Measurements from ENCODE around the gene NCEH1. TPM values are rescaled to one million over a fixed set of nuclear protein-coding genes. Genes with fewer than 3 reads are reported as not detected.
"Not testable (repeated sequence)": the region's sequence is repeated elsewhere in the genome, so short reads cannot be mapped to it uniquely, and the experiment has no call there.

The NCEH1 gene
- total and polyA plus RNA-seq, 2 of the 13 experiments (the other 11 are each of a cell fraction or from before 2014, with no cell fraction given): 12.9 to 21.4 TPM

DNA sequence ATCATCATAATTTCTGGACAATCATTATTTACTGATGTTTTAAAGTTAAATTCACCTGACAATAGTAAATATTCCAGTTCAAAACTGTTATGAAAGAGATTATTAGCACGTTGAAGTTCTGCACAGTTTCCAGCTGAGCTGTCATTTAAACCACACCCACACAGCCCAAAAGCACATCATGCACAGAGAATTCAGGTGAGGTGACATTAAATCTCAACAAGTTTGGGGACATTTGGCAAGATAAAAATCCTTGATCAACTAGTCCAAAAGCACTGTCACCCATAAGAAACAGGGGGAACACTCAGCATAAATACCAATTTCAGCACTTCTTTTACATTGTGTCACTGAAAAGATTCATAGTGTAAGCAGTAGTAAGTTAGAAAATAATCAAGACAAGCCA is 6.9 kb downstream of the NCEH1 start:
- ChIA-PET CTCF (ENCODE audit: low intra/inter-chr PET ratio, low total read pairs) (no interaction called here), POLR2A (no interaction called here)
- no TSS peak for BruUV-seq (replicated peaks)
- FAIRE-seq (no peak), DNase-seq (ENCODE audit: low spot score) (no peak), ATAC-seq (no peak)
- Histone ChIP-seq H4K20me1 (ENCODE audit: insufficient read depth, low read length) (no peaks in the 10 kb centered on the region), H3K27ac (ENCODE audit: extremely low read length, insufficient read depth, low read length) (no peak overlapping the region), H3K27me3 (ENCODE audit: control insufficient read depth in 1 of 2, insufficient read depth in 2 of 2, low read length in 2 of 2) (no peaks in the 10 kb centered on the region), H2AFZ (ENCODE audit: low read length) (no peak overlapping the region), H3K79me2 (ENCODE audit: insufficient read depth, low read length) (peaks cover 77% of the 10 kb centered on the region), H3K9ac (ENCODE audit: insufficient read depth, low read depth, low read length) (no peak overlapping the region), H3K4me3 (replicated peaks in 1 of 3; ENCODE audit: insufficient read depth in 1 of 3, low read depth in 2 of 3, low read length in 3 of 3) (no peak overlapping the region), H3K4me2 (ENCODE audit: low read depth, low read length) (no peak overlapping the region), H3K4me1 (ENCODE audit: insufficient read depth, low read length) (peaks cover 90% of the 10 kb centered on the region), H3K36me3 (replicated peaks in 1 of 2; ENCODE audit: control insufficient read depth in 1 of 2, insufficient read depth in 2 of 2, low read length in 2 of 2) (no peaks in the 10 kb centered on the region; a peak in 2 of 5 replicates), H3K9me3 (ENCODE audit: low read length) (no peaks in the 10 kb centered on the region)
- 12% methylated on average over 1 of the region's 1 CpG for WGBS (ENCODE audit: low lambda C conversion rate)
- in situ Hi-C loops (cut with HindIII; ENCODE audit: extremely low pct_ligation_motif_present, low pct_unique_long_range_greater_than_20kb) (no loop called here), intact Hi-C loops (cut with micrococcal nuclease; ENCODE audit: unreplicated experiment) (no loop called here)
- TF ChIP-seq ARHGAP35 (CRISPR knock-in tag; IDR thresholded peaks at IDR 0.05; ENCODE audit: borderline replicate concordance) (no peak), GATA4 (IDR thresholded peaks at IDR 0.05; ENCODE audit: borderline replicate concordance, low read depth) (no peak), PCBP2 (optimal IDR thresholded peaks at IDR 0.05; ENCODE audit: low read depth, low read length, poor library complexity, severe bottlenecking) (no peak), ZNF768 (CRISPR knock-in tag; IDR thresholded peaks at IDR 0.05) (no peak), SNAI1 (CRISPR knock-in tag; IDR thresholded peaks at IDR 0.05; ENCODE audit: borderline replicate concordance) (no peak), NFE2 (CRISPR knock-in tag; IDR thresholded peaks at IDR 0.05) (no peak), ZFP36L1 (CRISPR knock-in tag; IDR thresholded peaks at IDR 0.05) (no peak)
- TF ChIP-seq, protein P1, sequence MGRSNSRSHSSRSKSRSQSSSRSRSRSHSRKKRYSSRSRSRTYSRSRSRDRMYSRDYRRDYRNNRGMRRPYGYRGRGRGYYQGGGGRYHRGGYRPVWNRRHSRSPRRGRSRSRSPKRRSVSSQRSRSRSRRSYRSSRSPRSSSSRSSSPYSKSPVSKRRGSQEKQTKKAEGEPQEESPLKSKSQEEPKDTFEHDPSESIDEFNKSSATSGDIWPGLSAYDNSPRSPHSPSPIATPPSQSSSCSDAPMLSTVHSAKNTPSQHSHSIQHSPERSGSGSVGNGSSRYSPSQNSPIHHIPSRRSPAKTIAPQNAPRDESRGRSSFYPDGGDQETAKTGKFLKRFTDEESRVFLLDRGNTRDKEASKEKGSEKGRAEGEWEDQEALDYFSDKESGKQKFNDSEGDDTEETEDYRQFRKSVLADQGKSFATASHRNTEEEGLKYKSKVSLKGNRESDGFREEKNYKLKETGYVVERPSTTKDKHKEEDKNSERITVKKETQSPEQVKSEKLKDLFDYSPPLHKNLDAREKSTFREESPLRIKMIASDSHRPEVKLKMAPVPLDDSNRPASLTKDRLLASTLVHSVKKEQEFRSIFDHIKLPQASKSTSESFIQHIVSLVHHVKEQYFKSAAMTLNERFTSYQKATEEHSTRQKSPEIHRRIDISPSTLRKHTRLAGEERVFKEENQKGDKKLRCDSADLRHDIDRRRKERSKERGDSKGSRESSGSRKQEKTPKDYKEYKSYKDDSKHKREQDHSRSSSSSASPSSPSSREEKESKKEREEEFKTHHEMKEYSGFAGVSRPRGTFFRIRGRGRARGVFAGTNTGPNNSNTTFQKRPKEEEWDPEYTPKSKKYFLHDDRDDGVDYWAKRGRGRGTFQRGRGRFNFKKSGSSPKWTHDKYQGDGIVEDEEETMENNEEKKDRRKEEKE (IDR thresholded peaks at IDR 0.05): no peak
- TF ChIP-seq, protein P2, sequence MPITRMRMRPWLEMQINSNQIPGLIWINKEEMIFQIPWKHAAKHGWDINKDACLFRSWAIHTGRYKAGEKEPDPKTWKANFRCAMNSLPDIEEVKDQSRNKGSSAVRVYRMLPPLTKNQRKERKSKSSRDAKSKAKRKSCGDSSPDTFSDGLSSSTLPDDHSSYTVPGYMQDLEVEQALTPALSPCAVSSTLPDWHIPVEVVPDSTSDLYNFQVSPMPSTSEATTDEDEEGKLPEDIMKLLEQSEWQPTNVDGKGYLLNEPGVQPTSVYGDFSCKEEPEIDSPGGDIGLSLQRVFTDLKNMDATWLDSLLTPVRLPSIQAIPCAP (CRISPR knock-in tag; IDR thresholded peaks at IDR 0.05; ENCODE audit: low read depth): no peak

- ATAC-seq; H3K9me3 ChIP-seq (ENCODE audit: low read length); H2AFZ ChIP-seq (ENCODE audit: low read length); DNase-seq (ENCODE audit: low spot score); intact Hi-C loops (cut with micrococcal nuclease; ENCODE audit: unreplicated experiment); H3K9ac ChIP-seq (ENCODE audit: insufficient read depth, low read depth, low read length); in situ Hi-C loops (cut with HindIII; ENCODE audit: extremely low pct_ligation_motif_present, low pct_unique_long_range_greater_than_20kb); H3K27me3 ChIP-seq (ENCODE audit: control insufficient read depth in 1 of 2, insufficient read depth in 2 of 2, low read length in 2 of 2); H3K4me2 ChIP-seq (ENCODE audit: low read depth, low read length); H3K27ac ChIP-seq (ENCODE audit: extremely low read length, insufficient read depth, low read length); FAIRE-seq; BruUV-seq (replicated peaks); CTCF ChIA-PET (ENCODE audit: low intra/inter-chr PET ratio, low total read pairs); H3K36me3 ChIP-seq (replicated peaks in 1 of 2; ENCODE audit: control insufficient read depth in 1 of 2, insufficient read depth in 2 of 2, low read length in 2 of 2); H4K20me1 ChIP-seq (ENCODE audit: insufficient read depth, low read length); H3K4me3 ChIP-seq (replicated peaks in 1 of 3; ENCODE audit: insufficient read depth in 1 of 3, low read depth in 2 of 3, low read length in 3 of 3): not testable (repeated sequence)
- Histone ChIP-seq H3K79me2 (ENCODE audit: insufficient read depth, low read length) (peaks cover 74% of the 10 kb centered on the region), H3K4me1 (ENCODE audit: insufficient read depth, low read length) (peaks cover 90% of the 10 kb centered on the region)
- WGBS (ENCODE audit: low lambda C conversion rate): 58% methylated on average over 3 of the region's 3 CpGs
- POLR2A ChIA-PET: interaction anchor here (2.1 kb wide), 1 partner anchor 8 kb away, joined by 6 read pairs; the partner anchor contains the start of gene NCEH1
Measured at GRCh38 chr3:172702731-172703130, 8.1 kb downstream of the NCEH1 start.
